CD4-positive, alpha-beta T cell treated with Interleukin-6 for 4 hours (primary cell): ENCODE data around the gene PTPMT1.
"Not testable (repeated sequence)": the region's sequence is repeated elsewhere in the genome, so short reads cannot be mapped to it uniquely, and the experiment has no call there.

ENCODE experiments used
- DNase-seq: peaks from one replicate; pipeline ENCODE4 v3.0.0-alpha.2; 2020; ENCODE audit warnings: mixed read lengths

PTPMT1 gene, protein sequence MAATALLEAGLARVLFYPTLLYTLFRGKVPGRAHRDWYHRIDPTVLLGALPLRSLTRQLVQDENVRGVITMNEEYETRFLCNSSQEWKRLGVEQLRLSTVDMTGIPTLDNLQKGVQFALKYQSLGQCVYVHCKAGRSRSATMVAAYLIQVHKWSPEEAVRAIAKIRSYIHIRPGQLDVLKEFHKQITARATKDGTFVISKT

GRCh38 chr11:47565340-47566148, at the start of gene PTPMT1:
TSS of gene PTPMT1 (plus strand) at chr11:47565599. CDS start at chr11:47565623, 24 bp downstream.
- peak; percentile 73 for DNase-seq

DNA sequence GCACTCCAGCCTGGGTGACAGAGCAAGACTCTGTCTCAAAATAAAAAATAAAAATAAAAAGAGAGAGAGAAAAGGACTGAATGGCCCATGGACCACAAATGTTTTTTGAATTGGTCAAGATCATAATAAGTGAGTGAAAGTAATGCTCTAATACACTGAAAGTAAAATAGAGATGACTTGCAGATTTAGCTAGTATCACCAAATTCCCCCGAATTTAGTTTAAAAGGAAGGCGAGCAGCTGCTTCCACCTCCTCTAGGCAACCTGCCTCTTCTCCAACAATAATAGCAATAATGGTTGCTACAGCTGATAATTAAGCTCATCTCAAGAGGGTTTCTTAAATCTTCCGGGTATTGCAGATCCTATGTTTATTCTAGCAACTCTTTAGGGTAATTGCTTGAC, 49.2 kb upstream of the PTPMT1 start:
- DNase-seq: no peak

- DNase-seq: no peak
These were observed 48.2 kb upstream of the PTPMT1 start for GRCh38 chr11:47516984-47517853.

GRCh38 chr11:47518212-47518964, 47.0 kb upstream of the PTPMT1 start:
- no peak for DNase-seq

DNA sequence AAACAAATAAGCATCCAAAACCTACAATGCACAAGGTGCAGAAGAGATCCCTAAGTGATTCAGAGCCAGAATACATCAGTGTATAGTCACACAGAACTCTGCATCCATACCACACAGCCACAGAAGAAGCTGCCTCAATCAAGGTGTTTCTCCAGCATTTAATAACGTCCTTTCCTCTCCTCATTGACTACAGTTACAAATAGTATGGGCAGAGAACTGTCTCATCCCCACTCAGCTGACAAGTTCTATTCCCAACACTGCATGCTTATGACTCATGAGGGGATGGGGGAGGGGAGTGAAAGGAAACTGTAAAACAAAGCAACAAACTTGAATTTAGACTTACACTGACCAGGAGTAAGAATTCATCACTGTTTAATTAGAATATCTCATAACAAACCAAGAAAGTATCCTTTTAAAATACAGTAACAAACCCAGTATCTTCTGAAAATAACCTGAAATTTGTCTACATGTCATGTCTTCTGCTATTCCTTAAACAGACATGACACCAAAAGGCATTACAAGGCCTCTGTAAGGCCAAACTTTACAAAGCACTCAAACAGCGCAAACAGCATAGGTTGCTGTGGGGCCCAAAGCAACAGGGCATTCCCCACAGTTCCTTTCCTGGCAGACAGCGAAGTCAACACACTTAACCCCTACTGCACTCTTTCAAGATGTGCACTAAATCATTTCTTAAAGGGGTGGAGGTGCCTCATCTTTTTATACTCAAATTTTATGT, 41.7 kb upstream of the PTPMT1 start:
- DNase-seq: peak; percentile 66

GRCh38 chr11:47524291-47524874, 41.0 kb upstream of the PTPMT1 start:
- peak; percentile 11 for DNase-seq

DNA sequence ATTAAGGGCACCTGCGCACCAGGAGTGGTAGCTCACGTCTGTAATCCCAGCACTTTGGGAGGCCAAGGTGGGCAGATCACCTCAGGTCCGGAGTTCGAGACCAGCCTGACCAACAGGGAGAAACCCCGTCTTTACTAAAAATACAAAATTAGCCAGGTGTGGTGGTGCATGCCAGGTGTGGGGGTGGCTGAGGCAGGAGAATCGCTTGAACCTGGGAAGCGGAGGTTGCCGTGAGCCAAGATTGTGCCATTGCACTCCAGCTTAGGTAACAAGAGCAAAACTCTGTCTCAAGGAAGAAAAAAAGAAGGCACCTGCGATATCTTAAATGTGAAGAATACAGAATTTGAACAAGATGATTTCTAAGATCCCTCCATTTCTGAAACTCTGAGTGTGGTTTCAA, 39.4 kb upstream of the PTPMT1 start:
- DNase-seq: not testable (repeated sequence)

DNA sequence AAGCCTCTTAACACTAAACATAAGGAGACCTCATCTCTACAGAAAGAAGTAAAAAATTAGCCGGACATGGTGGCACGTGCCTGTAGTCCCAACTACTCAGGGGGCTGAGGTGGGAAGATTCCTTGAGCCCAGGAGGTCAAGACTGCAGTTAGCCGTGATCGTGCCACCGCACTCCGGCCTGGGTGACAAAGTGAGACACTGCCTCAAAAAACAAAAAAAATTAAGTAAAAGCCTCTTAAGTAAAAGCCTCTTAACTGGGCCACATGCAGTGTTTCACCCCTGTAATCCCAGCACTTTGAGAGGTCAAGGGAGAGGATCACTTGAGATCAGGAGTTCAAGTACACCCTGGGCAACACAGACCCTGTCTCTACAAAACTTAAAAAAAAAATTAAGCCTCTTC, 38.2 kb upstream of the PTPMT1 start:
- no peak for DNase-seq

- DNase-seq: no peak
These were observed 35.4 kb upstream of the PTPMT1 start for GRCh38 chr11:47529951-47530350.

DNA sequence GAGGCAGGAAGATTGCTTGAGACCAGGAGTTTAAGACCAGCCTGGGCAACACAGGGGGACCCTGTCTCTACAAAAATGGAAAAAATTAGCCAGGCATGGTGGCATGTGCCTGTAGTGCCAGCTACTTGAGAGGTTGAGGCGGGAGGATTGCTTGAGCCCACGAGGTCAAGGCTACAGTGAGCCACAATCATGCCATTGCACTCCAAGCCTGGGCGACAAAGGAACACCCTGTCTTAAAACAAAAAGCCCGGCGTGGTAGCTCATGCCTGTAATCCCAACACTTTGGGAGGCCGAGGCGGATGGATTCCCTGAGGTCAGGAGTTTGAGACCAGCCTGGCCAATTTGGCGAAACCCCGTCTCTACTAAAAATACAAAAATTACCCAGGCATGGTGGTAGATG, 34.7 kb upstream of the PTPMT1 start:
- DNase-seq: not testable (repeated sequence)

GRCh38 chr11:47531666-47532065, 33.7 kb upstream of the PTPMT1 start:
- DNase-seq: no peak

GRCh38 chr11:47532597-47533213, 32.7 kb upstream of the PTPMT1 start:
- no peak for DNase-seq

DNA sequence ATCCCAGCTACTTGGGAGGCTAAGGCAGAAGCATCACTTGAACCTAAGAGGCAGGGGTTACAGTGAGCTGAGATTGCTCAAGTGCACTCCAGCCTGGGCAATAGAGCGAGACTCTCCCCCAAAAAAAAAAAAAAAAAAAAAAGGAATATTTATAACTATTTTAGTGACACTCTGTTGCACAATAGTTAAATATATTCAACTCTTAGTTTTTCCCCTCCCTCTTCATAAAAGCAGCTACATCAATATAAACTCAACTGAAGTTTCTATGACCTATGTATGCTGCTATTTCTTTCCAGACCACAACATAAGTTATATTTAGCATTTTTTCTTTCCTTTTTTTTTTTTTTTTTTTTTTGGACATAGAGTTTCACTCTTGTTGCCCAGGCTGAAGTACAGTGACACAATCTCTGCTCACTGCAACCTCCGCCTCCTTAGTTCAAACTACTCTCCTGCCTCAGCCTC, 31.7 kb upstream of the PTPMT1 start:
- no peak for DNase-seq

- DNase-seq: no peak
These were observed 30.6 kb upstream of the PTPMT1 start for GRCh38 chr11:47534704-47535251.

- no peak for DNase-seq
These were observed 28.5 kb upstream of the PTPMT1 start for GRCh38 chr11:47536915-47537314.

DNA sequence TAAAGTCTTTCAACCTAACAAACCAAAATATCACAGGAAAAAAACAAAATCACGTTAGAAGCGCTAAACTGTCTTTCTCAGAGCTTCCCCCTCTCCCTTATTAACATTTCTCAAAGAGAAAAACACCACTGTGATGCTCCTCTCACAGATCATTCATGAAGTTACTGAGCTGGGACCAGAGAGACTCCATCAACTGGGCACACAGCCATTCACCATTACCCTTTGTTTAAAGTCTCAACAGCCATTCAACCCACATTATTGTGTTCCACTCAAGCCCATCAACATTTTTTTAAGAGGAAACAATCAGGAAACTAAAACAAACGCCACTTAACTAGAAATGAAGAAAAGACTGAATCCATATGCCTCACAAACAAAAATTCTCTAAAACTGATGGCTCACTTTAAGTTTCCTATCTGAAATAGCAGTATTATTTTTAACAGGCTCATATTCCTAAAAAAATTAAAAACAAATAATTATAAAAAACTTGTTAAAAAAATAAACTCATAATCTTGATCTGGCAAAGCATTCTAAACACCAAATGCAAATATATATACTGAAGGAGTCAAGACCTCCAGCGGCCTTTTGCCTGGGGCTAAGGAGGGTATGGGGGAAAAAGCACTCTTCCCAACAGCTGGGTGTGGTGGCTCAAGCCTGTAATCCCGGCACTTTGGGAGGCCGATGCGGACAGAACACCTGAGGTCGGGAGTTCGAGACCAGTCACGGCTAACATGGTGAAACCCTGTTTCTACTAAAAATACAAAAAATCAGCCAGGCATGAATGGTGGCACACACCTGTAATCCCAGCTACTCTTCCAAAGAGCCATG, 26.4 kb upstream of the PTPMT1 start:
- no peak for DNase-seq

DNA sequence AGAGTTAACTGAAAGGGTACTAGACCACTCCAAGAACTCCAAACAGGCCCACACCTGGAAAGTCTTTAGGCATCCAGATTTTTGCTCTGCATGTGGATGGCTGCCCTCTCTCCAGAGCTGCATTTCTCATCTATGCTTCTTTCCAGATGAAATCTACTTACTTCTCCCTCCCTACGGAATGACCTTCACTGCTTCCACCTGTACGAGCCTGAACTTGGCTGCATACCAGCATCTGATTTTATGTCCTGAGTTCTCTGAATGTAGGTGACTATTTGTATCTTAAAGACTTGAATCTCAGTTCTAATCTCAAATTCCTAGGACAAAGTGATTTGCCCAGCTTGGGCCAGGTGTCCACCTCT, 25.7 kb upstream of the PTPMT1 start:
- DNase-seq: no peak

GRCh38 chr11:47541070-47541469, 24.3 kb upstream of the PTPMT1 start:
- DNase-seq: no peak

GRCh38 chr11:47545298-47545697, 20.1 kb upstream of the PTPMT1 start:
- no peak for DNase-seq

GRCh38 chr11:47546274-47546673, 19.1 kb upstream of the PTPMT1 start:
- not testable (repeated sequence) for DNase-seq
